Suprapubic skin (tissue), 4 donors: ENCODE measurements around the gene LEMD3. TPM values are rescaled to one million over a fixed set of nuclear protein-coding genes. Genes with fewer than 3 reads are reported as not detected.

Experiments
- DNase-seq, 2 donors: peaks; one replicate each; pipeline ENCODE4 v3.0.0-alpha.2; 2019; ENCODE audit warnings: low spot score in 2 of 2
- H3K27ac ChIP-seq: fragments of 200-600 bp; sonication (generic); one replicate; pipeline ENCODE4 v1.5.1; 2019
- H3K27me3 ChIP-seq: fragments of 200-600 bp; sonication (generic); one replicate; pipeline ENCODE4 v1.5.1; 2019
- H3K36me3 ChIP-seq: fragments of 200-600 bp; sonication (generic); one replicate; pipeline ENCODE4 v1.5.1; 2019
- H3K4me1 ChIP-seq: fragments of 200-600 bp; sonication (generic); one replicate; pipeline ENCODE4 v1.5.1; 2019
- H3K4me3 ChIP-seq: fragments of 200-600 bp; sonication (generic); one replicate; pipeline ENCODE4 v1.5.1; 2019; ENCODE audit warnings: mild to moderate bottlenecking
- H3K9me3 ChIP-seq: fragments of 200-600 bp; sonication (generic); one replicate; pipeline ENCODE4 v1.5.1; 2019
- CTCF ChIP-seq, 2 donors: fragments of 200-600 bp in 1 of 2; fragments of 450-650 bp in 1 of 2; sonication (generic) in 1 of 2; IDR thresholded peaks; one replicate each; pipeline ENCODE4 v1.5.1; 2016 to 2019; ENCODE audit warnings: antibody characterized with exemption in 2 of 2, mild to moderate bottlenecking in 1 of 2, moderate library complexity in 1 of 2
- EP300 ChIP-seq: sonication (generic); formaldehyde crosslinking; IDR thresholded peaks from one replicate; pipeline ENCODE4 v1.6.1; 2017; ENCODE audit warnings: antibody characterized with exemption
- POLR2A ChIP-seq, 2 donors: fragments of 450-650 bp; IDR thresholded peaks; one replicate each; pipeline ENCODE4 v1.6.1; 2017; ENCODE audit warnings: antibody characterized with exemption in 2 of 2, mild to moderate bottlenecking in 2 of 2, moderate library complexity in 2 of 2
- POLR2AphosphoS5 ChIP-seq, 3 donors: sonication (generic); formaldehyde crosslinking; IDR thresholded peaks; one replicate each; pipeline ENCODE4 v1.6.1; 2017; ENCODE audit warnings: antibody characterized with exemption in 3 of 3
- WGBS: methylation state at CpG from one replicate; pipeline ENCODE4 v1.1.5; 2018; 5-methylcytosine and 5-hydroxymethylcytosine counted together
- total RNA-seq, 4 donors: library from RNA; depleted of rRNA; stranded (reverse); fragments of >200 nt; gene quantifications; one replicate each; pipeline ENCODE4 v1.1.0, GENCODE V29; 2016

Gene LEMD3
- total RNA-seq, 4 donors from 2014 or later: 24.8 to 44.6 (median 37.4) TPM

- Histone ChIP-seq H3K4me3 (no peak overlapping the region), H3K27me3 (no peaks in the 10 kb centered on the region), H3K36me3 (no peaks in the 10 kb centered on the region), H3K4me1 (no peaks in the 10 kb centered on the region), H3K27ac (no peak overlapping the region), H3K9me3 (no peaks in the 10 kb centered on the region)
- DNase-seq: no peak
- no peak for TF ChIP-seq POLR2AphosphoS5 (IDR thresholded peaks at IDR 0.05)
- no peak for TF ChIP-seq CTCF (IDR thresholded peaks at IDR 0.05)
- no peak for TF ChIP-seq POLR2A (IDR thresholded peaks at IDR 0.05)
- no peak for TF ChIP-seq EP300
- WGBS: 96% methylated on average over 4 of the region's 4 CpGs
Measured at GRCh38 chr12:65189028-65189718, 19.8 kb downstream of the LEMD3 start.

- TF ChIP-seq POLR2A (IDR thresholded peaks at IDR 0.05) (no peak), CTCF (IDR thresholded peaks at IDR 0.05) (no peak), EP300 (no peak), POLR2AphosphoS5 (IDR thresholded peaks at IDR 0.05) (no peak)
- Histone ChIP-seq H3K27me3 (no peaks in the 10 kb centered on the region), H3K4me3 (no peak overlapping the region), H3K4me1 (no peaks in the 10 kb centered on the region), H3K9me3 (peaks cover 3% of the 10 kb centered on the region), H3K27ac (no peak overlapping the region), H3K36me3 (no peaks in the 10 kb centered on the region)
- no peak for DNase-seq
- WGBS: 67% methylated on average over 9 of the region's 9 CpGs
Measured at GRCh38 chr12:65192963-65193516, 23.7 kb downstream of the LEMD3 start.

GRCh38 chr12:65194949-65195348, 25.6 kb downstream of the LEMD3 start:
- Histone ChIP-seq H3K4me3 (no peak overlapping the region), H3K27me3 (no peaks in the 10 kb centered on the region), H3K27ac (no peak overlapping the region), H3K9me3 (peaks cover 3% of the 10 kb centered on the region), H3K36me3 (no peaks in the 10 kb centered on the region), H3K4me1 (no peaks in the 10 kb centered on the region)
- no peak for DNase-seq
- TF ChIP-seq POLR2AphosphoS5 (IDR thresholded peaks at IDR 0.05) (no peak), CTCF (IDR thresholded peaks at IDR 0.05) (no peak), POLR2A (IDR thresholded peaks at IDR 0.05) (no peak), EP300 (no peak)
- WGBS: 97% methylated on average over 4 of the region's 4 CpGs

- H3K4me1 ChIP-seq: no peaks in the 10 kb centered on the region
- H3K27me3 ChIP-seq: no peaks in the 10 kb centered on the region
- 85% methylated on average over 2 of the region's 2 CpGs for WGBS
- H3K36me3 ChIP-seq: no peaks in the 10 kb centered on the region
- TF ChIP-seq POLR2AphosphoS5 (IDR thresholded peaks at IDR 0.05) (no peak), EP300 (no peak), CTCF (IDR thresholded peaks at IDR 0.05) (no peak), POLR2A (IDR thresholded peaks at IDR 0.05) (no peak)
- H3K9me3 ChIP-seq: peaks cover 3% of the 10 kb centered on the region
- DNase-seq: no peak
- H3K4me3 ChIP-seq: no peak overlapping the region
- H3K27ac ChIP-seq: no peak overlapping the region
Measured at GRCh38 chr12:65195387-65196055, 26.1 kb downstream of the LEMD3 start.
